Neural crest cell (in vitro differentiated cells): ENCODE data around the gene HS6ST1. TPM values are rescaled to one million over a fixed set of nuclear protein-coding genes. Genes with fewer than 3 reads are reported as not detected.

Experiments used
- DNase-seq: peaks from one replicate; pipeline ENCODE4 v3.0.0; 2021; ENCODE audit warnings: low read depth, mixed read lengths, low spot score
- H3K27ac Mint-ChIP-seq: one replicate; pipeline ENCODE4 v1.8.0; 2021; ENCODE audit warnings: mild to moderate bottlenecking, mixed read lengths; ENCODE audit not compliant: unreplicated experiment
- H3K27me3 Mint-ChIP-seq: 2 replicates; pipeline ENCODE4 v1.8.0; 2021; ENCODE audit warnings: low read depth, mild to moderate bottlenecking, mixed read lengths
- H3K36me3 Mint-ChIP-seq: 2 replicates; pipeline ENCODE4 v1.8.0; 2021; ENCODE audit warnings: low read depth, mild to moderate bottlenecking, mixed read lengths
- H3K4me1 Mint-ChIP-seq: 2 replicates; pipeline ENCODE4 v1.8.0; 2021; ENCODE audit warnings: mixed read lengths
- H3K4me3 Mint-ChIP-seq: one replicate; pipeline ENCODE4 v1.8.0; 2021; ENCODE audit warnings: mild to moderate bottlenecking, mixed read lengths
- H3K9me3 Mint-ChIP-seq: 2 replicates; pipeline ENCODE4 v1.8.0; 2021; ENCODE audit warnings: mixed read lengths
- total RNA-seq: library from RNA; stranded (reverse); gene quantifications from 2 replicates; pipeline ENCODE4 v1.2.1, GENCODE V29; 2021
- TF ChIP-seq, protein P1 (sequence below): fragments of 200-600 bp; sonication (generic); conservative IDR thresholded peaks from 2 replicates; pipeline ENCODE4 v1.5.0; 2021; ENCODE audit warnings: antibody characterized with exemption, mild to moderate bottlenecking

The HS6ST1 gene
- total RNA-seq, 1 donor from 2014 or later = 39.8 TPM

DNA sequence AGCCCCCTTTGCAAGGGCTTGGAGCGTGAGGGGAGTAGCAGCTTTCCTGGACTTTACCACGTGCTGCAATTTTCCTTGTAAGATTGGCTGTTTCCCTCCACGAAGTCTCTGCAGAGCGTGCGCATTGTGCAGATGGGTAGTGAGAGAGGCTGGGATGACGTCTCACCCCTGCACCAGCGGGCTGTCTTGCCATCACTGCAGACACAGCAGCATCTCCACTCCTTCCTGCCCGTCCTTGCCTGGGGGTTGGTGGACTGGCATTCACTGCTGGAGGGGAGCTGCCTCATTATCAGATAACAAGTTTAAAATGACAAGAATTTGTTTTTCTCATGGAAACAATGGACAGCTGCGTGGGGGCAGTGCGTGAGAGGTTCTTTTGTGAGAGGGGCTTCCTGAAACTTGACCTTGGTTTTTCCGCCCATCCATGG is 45.3 kb upstream of the HS6ST1 start:
- Mint-ChIP-seq H3K4me3 (no peak overlapping the region), H3K27me3 (peaks cover 57% of the 10 kb centered on the region), H3K9me3 (no peaks in the 10 kb centered on the region), H3K4me1 (peaks cover 33% of the 10 kb centered on the region), H3K27ac (no peak overlapping the region), H3K36me3 (no peaks in the 10 kb centered on the region)
- DNase-seq = no peak
- TF ChIP-seq, protein P1, sequence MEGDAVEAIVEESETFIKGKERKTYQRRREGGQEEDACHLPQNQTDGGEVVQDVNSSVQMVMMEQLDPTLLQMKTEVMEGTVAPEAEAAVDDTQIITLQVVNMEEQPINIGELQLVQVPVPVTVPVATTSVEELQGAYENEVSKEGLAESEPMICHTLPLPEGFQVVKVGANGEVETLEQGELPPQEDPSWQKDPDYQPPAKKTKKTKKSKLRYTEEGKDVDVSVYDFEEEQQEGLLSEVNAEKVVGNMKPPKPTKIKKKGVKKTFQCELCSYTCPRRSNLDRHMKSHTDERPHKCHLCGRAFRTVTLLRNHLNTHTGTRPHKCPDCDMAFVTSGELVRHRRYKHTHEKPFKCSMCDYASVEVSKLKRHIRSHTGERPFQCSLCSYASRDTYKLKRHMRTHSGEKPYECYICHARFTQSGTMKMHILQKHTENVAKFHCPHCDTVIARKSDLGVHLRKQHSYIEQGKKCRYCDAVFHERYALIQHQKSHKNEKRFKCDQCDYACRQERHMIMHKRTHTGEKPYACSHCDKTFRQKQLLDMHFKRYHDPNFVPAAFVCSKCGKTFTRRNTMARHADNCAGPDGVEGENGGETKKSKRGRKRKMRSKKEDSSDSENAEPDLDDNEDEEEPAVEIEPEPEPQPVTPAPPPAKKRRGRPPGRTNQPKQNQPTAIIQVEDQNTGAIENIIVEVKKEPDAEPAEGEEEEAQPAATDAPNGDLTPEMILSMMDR = no peak

DNA sequence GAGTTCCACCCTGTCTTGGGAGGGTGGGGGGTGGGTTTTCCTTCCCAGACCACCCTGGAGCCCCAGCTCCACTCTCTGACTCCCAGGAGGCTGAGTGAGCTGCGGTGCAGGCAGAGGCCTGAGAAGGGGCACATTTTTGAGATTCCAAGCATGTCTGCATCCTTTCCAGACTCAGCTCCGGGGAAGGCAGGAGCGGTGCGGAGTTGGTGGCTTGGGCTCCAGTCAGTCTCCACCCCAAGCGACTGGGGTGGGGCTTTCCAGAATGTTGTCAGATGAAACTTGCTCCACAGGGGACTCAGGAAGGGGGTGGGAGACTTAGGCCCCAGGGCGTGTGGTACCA is 44.2 kb upstream of the HS6ST1 start:
- Mint-ChIP-seq H3K9me3 (no peaks in the 10 kb centered on the region), H3K27me3 (peaks cover 54% of the 10 kb centered on the region), H3K36me3 (no peaks in the 10 kb centered on the region), H3K4me1 (peaks cover 22% of the 10 kb centered on the region), H3K27ac (no peak overlapping the region), H3K4me3 (no peak overlapping the region)
- TF ChIP-seq, protein P1 = no peak
- DNase-seq = no peak

DNA sequence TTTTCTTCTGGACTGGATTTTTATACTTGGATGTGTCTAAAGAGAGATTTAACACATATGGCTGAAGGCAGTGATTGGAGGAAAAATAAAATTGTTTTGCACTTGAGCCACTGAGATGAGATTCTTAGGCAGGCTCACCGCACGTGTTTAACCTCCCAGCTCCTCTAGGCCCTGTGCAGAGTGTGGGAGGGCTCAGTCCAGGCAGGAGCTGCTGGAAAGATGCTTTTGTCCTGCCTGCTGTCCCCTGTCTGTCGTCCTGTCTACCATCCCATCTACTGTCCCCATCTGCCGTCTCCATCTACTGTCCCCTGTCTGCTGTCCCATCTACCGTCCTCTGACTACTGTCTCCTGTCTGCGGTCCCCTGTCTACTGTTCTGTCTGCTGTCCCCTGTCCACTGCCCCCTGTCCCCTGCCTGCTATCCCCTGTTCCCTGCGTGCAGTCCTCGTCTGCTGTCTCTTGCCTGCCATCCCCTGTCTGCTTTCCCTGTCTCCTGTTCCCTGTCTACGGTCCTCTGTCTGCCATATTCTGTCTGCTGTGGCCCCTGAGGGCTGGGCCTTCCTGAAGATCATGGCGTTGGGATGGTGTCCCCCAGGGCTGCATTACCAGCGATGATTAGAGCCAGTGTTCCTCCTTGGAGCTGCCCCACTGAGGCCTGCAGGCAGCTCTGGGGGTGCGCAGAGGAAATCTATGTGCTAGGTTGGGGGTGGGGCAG is 43.7 kb upstream of the HS6ST1 start:
- Mint-ChIP-seq H3K9me3 (no peaks in the 10 kb centered on the region), H3K4me3 (no peak overlapping the region), H3K27me3 (peaks cover 52% of the 10 kb centered on the region), H3K4me1 (peaks cover 22% of the 10 kb centered on the region), H3K27ac (peak overlapping the region; percentile 65), H3K36me3 (no peaks in the 10 kb centered on the region)
- TF ChIP-seq, protein P1 = no peak
- DNase-seq = no peak

DNA sequence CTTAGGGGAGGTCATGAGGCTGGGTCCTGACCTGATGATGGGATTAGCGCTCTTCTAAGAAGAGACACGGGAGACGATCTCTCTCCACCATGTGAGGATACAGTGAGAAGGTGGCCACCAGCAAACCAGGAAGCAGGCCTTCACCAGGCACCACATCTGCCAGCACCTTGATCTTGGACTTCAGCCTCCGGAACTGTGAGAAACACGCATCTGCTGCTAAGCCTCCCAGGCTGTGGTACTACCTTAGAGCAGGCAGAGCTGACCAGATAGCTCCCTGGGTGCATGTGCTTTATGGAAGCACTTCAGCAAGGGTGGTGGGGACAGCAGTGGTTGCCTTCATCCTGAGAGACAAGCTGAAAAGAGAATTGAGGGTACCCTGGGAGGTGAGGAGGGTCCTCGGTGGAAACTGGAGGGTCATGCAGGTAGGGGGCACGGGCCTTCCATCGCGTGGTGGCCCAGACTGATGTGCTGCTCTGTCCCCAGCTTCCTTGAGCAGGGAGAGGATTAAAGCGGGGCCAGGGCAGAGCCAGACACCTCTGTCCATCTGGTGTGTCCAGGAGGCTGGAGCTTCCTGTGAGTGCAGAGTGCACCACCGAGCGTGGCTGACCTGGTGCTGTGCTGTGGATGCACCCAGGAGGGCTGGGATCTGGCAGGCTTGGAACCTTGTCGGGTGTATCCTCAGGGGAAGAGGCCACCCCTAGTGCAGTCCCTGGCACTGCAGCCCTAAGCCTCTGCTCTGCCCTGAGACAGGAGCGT is 42.9 kb upstream of the HS6ST1 start:
- H3K9me3 Mint-ChIP-seq = no peaks in the 10 kb centered on the region
- H3K4me3 Mint-ChIP-seq = no peak overlapping the region
- DNase-seq = no peak
- H3K4me1 Mint-ChIP-seq = peaks cover 22% of the 10 kb centered on the region
- peaks cover 44% of the 10 kb centered on the region for H3K27me3 Mint-ChIP-seq
- TF ChIP-seq, protein P1 = no peak
- no peaks in the 10 kb centered on the region for H3K36me3 Mint-ChIP-seq
- H3K27ac Mint-ChIP-seq = peak overlapping the region; percentile 8

DNA sequence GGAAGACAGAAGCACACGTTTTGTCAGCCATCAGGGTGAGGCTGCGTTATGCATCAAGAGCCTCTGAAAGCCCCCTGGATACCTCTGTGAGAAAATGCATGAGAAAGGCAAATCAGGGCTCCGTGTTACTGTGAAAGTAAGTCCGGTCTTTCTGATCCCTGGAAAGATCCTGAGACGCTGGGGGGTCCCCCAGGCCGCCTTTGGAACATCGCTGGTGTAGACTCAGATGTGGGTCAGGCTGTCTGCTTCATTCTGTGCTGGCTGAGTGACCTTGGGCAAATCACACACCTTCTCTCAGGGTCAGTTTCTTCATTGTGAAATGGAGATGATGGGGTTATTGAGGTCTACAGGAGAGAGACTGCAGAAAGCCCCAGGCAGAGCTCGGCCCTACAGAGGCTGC is 42.0 kb upstream of the HS6ST1 start:
- TF ChIP-seq, protein P1 = no peak
- peaks cover 36% of the 10 kb centered on the region for H3K27me3 Mint-ChIP-seq
- no peak overlapping the region for H3K4me3 Mint-ChIP-seq
- H3K4me1 Mint-ChIP-seq = peaks cover 22% of the 10 kb centered on the region
- no peak for DNase-seq
- H3K36me3 Mint-ChIP-seq = no peaks in the 10 kb centered on the region
- no peaks in the 10 kb centered on the region for H3K9me3 Mint-ChIP-seq
- H3K27ac Mint-ChIP-seq = peak overlapping the region; percentile 8
